HG03558 (cell line): ENCODE data around the gene RASL10A.

Experiments
- ATAC-seq: cut with Tn5 transposase; IDR thresholded peaks from one replicate; pipeline ENCODE4 v1.9.1; 2021; ENCODE audit warnings: moderate number of reproducible peaks; ENCODE audit not compliant: unreplicated experiment; ENCODE audit errors: extremely low read depth

RASL10A gene

GRCh38 chr22:29275167-29275566 lies 40.3 kb downstream of the RASL10A start:
- no peak for ATAC-seq

GRCh38 chr22:29272624-29273023 lies 42.9 kb downstream of the RASL10A start:
- no peak for ATAC-seq

GRCh38 chr22:29270475-29271271 lies 44.8 kb downstream of the RASL10A start:
- no peak for ATAC-seq

GRCh38 chr22:29269731-29270474 lies 45.6 kb downstream of the RASL10A start:
- ATAC-seq, result no peak

GRCh38 chr22:29269230-29269604 lies 46.3 kb downstream of the RASL10A start:
- no peak for ATAC-seq

- ATAC-seq, result peak; percentile 3
Observed at GRCh38 chr22:29268511-29269229, 46.8 kb downstream of the RASL10A start.

GRCh38 chr22:29267858-29268510 lies 47.5 kb downstream of the RASL10A start, which contains the start of the genes EWSR1 and RHBDD3:
TSS of gene EWSR1 (plus strand) at chr22:29268268. CDS start at chr22:29268337, 69 bp downstream.
TSS of gene RHBDD3 (minus strand) at chr22:29267981. CDS start at chr22:29265626, 2,355 bp downstream.
- ATAC-seq, result peak; percentile 40

- peak; percentile 12 for ATAC-seq
Observed at GRCh38 chr22:29267462-29267857, 48.0 kb downstream of the RASL10A start.

- ATAC-seq, result no peak
Observed at GRCh38 chr22:29266564-29267461, 48.7 kb downstream of the RASL10A start.

- ATAC-seq, result no peak
Observed at GRCh38 chr22:29265929-29266328, 49.6 kb downstream of the RASL10A start.

- no peak for ATAC-seq
Observed at GRCh38 chr22:29265305-29265704, 50.2 kb downstream of the RASL10A start.

- ATAC-seq, result no peak
Observed at GRCh38 chr22:29263791-29264276, 51.7 kb downstream of the RASL10A start.
